ENCODE measurements around the gene PSMD6. TPM values are rescaled to one million over a fixed set of nuclear protein-coding genes. Genes with fewer than 3 reads are reported as not detected.

PSMD6 gene
- total RNA-seq, 4 donors from 2014 or later: 18.3 to 66.6 (median 47.8) TPM

GRCh38 chr3:63966007-63966406 is 57.3 kb downstream of the PSMD6 start:
- no peak for DNase-seq
- intact Hi-C loops (cut with DNase I; ENCODE audit: low total_unique reads) (no loop called here), in situ Hi-C loops (cut with MboI; ENCODE audit: low pct_ligation_motif_present in 1 of 4, low pct_unique_long_range_greater_than_20kb in 1 of 4, low sequenced_read_pairs in 3 of 4) (no loop called here)
- Histone ChIP-seq H3K4me1 (peaks cover 36 to 86% (median 67%) of the 10 kb centered on the region in 4 donors), H3K27ac (peak overlapping the region; percentile 82 to 92 (median 92)), H3K27me3 (no peaks in the 10 kb centered on the region), H3K36me3 (no peaks in the 10 kb centered on the region), H3K9me3 (no peaks in the 10 kb centered on the region), H3K4me3 (no peak overlapping the region)
- TF ChIP-seq POLR2A (IDR thresholded peaks at IDR 0.05) (no peak), POLR2AphosphoS5 (IDR thresholded peaks at IDR 0.05) (no peak), EP300 (IDR thresholded peaks at IDR 0.05; ENCODE audit: low read depth) (no peak)
- WGBS, 2 donors (ENCODE audit: low coverage in 1 of 2): 78 to 87% methylated on average over 4 of the region's 4 CpGs

DNA sequence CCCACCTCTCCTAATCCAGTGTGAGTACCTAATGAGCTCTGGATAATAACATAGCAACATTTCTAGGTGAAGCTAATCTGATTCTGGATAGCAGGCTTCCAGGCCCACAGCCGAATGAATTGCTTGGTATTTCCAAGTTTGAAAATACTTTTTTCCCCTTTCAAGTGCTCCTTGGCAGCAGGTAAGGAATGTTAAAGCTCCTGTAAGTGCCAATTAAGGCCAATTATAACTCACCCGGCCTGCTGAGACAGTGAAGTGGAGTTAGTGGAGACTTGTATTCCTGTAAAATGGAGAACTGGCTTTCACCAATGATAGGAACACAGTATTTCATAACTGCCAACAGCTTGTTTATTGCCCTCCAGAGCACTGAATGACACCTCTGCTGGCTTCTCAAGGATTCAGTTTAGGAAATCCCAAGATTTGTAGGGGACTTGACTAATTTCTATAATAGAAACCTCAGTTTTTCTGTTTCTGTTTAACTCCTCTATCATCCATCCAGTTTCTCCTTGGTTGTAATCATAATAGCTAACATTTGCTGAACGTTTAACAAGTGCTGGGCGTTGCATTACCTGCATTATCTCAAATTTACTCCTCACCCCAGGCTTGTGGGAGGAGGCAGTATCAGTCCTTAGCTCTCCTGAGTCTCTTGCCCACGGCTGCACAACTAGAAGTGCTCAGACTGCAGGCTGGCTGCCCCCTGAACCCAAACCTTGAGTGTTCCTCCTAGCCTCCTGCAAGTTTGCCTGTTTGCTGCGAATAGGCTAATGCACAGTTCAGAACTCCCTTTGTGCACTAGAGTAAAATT is 58.4 kb downstream of the PSMD6 start:
- Histone ChIP-seq H3K27me3 (no peaks in the 10 kb centered on the region), H3K36me3 (no peaks in the 10 kb centered on the region), H3K9me3 (no peaks in the 10 kb centered on the region), H3K4me3 (no peak overlapping the region), H3K27ac (peak overlapping the region; percentile 62 to 92 (median 66)), H3K4me1 (peaks cover 27 to 86% (median 63%) of the 10 kb centered on the region in 4 donors)
- in situ Hi-C loops (cut with MboI; ENCODE audit: low pct_ligation_motif_present in 1 of 4, low pct_unique_long_range_greater_than_20kb in 1 of 4, low sequenced_read_pairs in 3 of 4): no loop called here
- TF ChIP-seq POLR2A (IDR thresholded peaks at IDR 0.05) (no peak), POLR2AphosphoS5 (IDR thresholded peaks at IDR 0.05) (no peak), EP300 (IDR thresholded peaks at IDR 0.05; ENCODE audit: low read depth) (no peak)
- intact Hi-C loops (cut with DNase I; ENCODE audit: low total_unique reads): no loop called here
- 40 to 60% methylated on average over 1 to 6 of the region's 6 CpGs for WGBS, 2 donors (ENCODE audit: low coverage in 1 of 2)
- DNase-seq: no peak

- DNase-seq: no peak
- no peaks in the 10 kb centered on the region for H3K27me3 ChIP-seq
- H3K4me1 ChIP-seq: peaks cover 16 to 83% (median 52%) of the 10 kb centered on the region in 4 donors
- H3K9me3 ChIP-seq: no peaks in the 10 kb centered on the region
- no peaks in the 10 kb centered on the region for H3K36me3 ChIP-seq
- intact Hi-C loops (cut with DNase I; ENCODE audit: low total_unique reads): no loop called here
- no peak overlapping the region for H3K4me3 ChIP-seq
- in situ Hi-C loops (cut with MboI; ENCODE audit: low pct_ligation_motif_present in 1 of 4, low pct_unique_long_range_greater_than_20kb in 1 of 4, low sequenced_read_pairs in 3 of 4): no loop called here
- peak overlapping the region in 3 of 4 donors; percentile 20 to 71 (median 62) for H3K27ac ChIP-seq
- WGBS, 2 donors (ENCODE audit: low coverage in 1 of 2): 85 to 88% methylated on average over 1 of the region's 1 CpG
- TF ChIP-seq CTCF (IDR thresholded peaks at IDR 0.05) (no peak), POLR2A (IDR thresholded peaks at IDR 0.05) (no peak), POLR2AphosphoS5 (IDR thresholded peaks at IDR 0.05) (no peak), EP300 (IDR thresholded peaks at IDR 0.05; ENCODE audit: low read depth) (no peak)
These were observed 59.8 kb downstream of the PSMD6 start for GRCh38 chr3:63963496-63963895.

DNA sequence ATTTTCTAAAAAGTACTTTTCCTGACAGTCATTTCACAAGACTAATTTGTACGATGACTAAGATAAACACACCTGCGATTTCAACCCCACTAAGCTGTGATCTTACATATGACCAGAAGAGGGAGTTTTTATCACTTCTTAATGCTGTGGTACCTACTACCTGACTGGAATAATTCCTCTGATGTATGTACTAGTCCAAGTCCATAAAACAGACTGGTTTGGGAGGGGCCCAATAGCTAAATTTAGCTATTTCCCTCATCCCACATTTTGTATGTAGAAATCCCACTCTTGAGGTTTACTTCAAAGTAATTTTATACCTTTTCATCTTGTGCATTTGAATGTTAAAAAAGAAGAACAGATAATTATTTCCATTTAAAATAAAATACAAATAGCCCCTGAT is 61.4 kb downstream of the PSMD6 start:
- WGBS, 2 donors (ENCODE audit: low coverage in 1 of 2): 3 to 20% methylated on average over 2 of the region's 2 CpGs

More for the DNA sequence above, 61.4 kb downstream of the PSMD6 start:
- no peak for DNase-seq
- Histone ChIP-seq H3K4me1 (peaks cover 4 to 71% (median 38%) of the 10 kb centered on the region in 4 donors), H3K4me3 (no peak overlapping the region), H3K27me3 (no peaks in the 10 kb centered on the region), H3K36me3 (no peaks in the 10 kb centered on the region), H3K9me3 (no peaks in the 10 kb centered on the region), H3K27ac (peak overlapping the region in 1 of 4 donors; percentile 75)
- peak; percentile 64 to 81 (median 73) for TF ChIP-seq CTCF (IDR thresholded peaks at IDR 0.05)
- TF ChIP-seq EP300 (IDR thresholded peaks at IDR 0.05; ENCODE audit: low read depth): no peak
- no peak for TF ChIP-seq POLR2A (IDR thresholded peaks at IDR 0.05)
- peak in 1 of 3 donors; percentile 34 for TF ChIP-seq POLR2AphosphoS5 (IDR thresholded peaks at IDR 0.05)
- intact Hi-C loops (cut with DNase I; ENCODE audit: low total_unique reads): no loop called here
- in situ Hi-C loops (cut with MboI; ENCODE audit: low pct_ligation_motif_present in 1 of 4, low pct_unique_long_range_greater_than_20kb in 1 of 4, low sequenced_read_pairs in 3 of 4): no loop called here

Small RNA genes within 50 kb of the gene (small RNA-seq; reads per million reads assigned to genes)
- 0 reads per million in 4 donors for gene RF00012

Other genes with a start within 250 kb of the PSMD6 start
- gene C3orf49, start 204.2 kb downstream of the PSMD6 start, total RNA-seq: not detected
- 10 to 100 TPM in 3 of 4 donors, 1 to 10 TPM in 1; 5.2 to 54.5 (median 40.8) TPM for gene THOC7, start 159.7 kb downstream of the PSMD6 start, total RNA-seq
- 100 to 1,000 TPM in 1 of 4 donors, 10 to 100 TPM in 3; 44.8 to 113 (median 51.0) TPM for gene ATXN7, start 159.6 kb downstream of the PSMD6 start, total RNA-seq
- not detected for gene SCAANT1, start 111.1 kb downstream of the PSMD6 start, total RNA-seq
- 10 to 100 TPM in 3 of 4 donors, 1 to 10 TPM in 1; 8.5 to 38.4 (median 17.4) TPM for gene PRICKLE2, start 202.0 kb upstream of the PSMD6 start, total RNA-seq